ENCODE measurements around the gene KIF25.

KIF25 gene

GRCh38 chr6:168091381-168092264 is 94.2 kb downstream of the KIF25 start:
- no peak for DNase-seq

- no peak for DNase-seq
Observed at GRCh38 chr6:168092541-168092940, 95.1 kb downstream of the KIF25 start.

- DNase-seq = no peak
Observed at GRCh38 chr6:168093071-168093505, 95.6 kb downstream of the KIF25 start.

- no peak for DNase-seq
Observed at GRCh38 chr6:168093634-168094033, 96.2 kb downstream of the KIF25 start.

Measured in left hindlimb (tissue), 1 donor.